GM21619 (cell line): ENCODE data around the gene DCX.
"Not testable (repeated sequence)": the region's sequence is repeated elsewhere in the genome, so short reads cannot be mapped to it uniquely, and the experiment has no call there.

ENCODE experiments used
- ATAC-seq: cut with Tn5 transposase; IDR thresholded peaks from one replicate; pipeline ENCODE4 v1.9.1; 2021; ENCODE audit not compliant: unreplicated experiment

The DCX gene

DNA sequence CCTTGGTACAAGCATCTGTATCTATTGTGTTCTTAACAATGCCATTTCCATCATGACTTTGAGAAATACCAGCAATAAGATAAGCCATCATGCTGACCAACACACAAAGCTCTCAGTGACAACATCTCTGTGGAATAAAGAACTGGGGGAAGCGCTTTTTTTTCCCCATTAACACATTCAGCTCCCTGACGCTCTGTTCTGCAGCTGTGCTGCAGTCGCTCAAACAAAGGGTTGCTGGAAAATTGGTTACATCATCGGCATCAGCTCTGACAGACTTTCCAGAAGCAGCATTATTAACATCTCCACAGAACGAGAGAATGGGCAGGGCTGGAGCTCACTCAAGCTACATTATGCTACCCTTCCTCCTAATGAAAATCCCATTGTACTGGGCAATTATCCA is 39.9 kb downstream of the DCX start:
- no peak for ATAC-seq

DNA sequence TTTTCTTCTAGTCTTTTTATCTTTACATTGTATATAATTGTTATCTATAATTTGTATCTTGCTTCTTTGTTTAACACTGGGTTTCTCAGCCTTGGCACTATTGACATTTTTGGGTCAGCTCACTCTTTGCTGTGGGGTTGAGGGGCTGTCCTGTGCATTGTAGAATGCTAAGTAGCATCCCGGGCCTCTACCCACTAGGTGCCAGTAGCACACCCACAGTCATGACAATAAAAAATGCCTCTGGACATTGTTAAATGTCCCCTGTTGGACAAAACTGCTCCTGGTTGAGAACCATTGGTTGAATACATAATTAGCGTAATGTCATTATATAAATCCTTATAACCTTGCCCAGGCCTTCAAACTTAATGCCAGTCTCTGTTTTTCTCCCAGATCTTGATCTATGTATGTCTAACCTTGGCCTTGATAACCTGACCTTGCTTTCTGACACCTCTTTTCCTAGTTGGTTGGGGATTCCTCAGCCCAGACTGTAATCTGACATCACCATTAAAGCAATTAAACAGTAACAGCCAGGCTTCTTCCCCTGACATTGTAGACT is 46.1 kb downstream of the DCX start:
- ATAC-seq = no peak

GRCh38 chrX:111363741-111364140 is 48.3 kb downstream of the DCX start:
- no peak for ATAC-seq

GRCh38 chrX:111361751-111362150 is 50.2 kb downstream of the DCX start:
- ATAC-seq = no peak

DNA sequence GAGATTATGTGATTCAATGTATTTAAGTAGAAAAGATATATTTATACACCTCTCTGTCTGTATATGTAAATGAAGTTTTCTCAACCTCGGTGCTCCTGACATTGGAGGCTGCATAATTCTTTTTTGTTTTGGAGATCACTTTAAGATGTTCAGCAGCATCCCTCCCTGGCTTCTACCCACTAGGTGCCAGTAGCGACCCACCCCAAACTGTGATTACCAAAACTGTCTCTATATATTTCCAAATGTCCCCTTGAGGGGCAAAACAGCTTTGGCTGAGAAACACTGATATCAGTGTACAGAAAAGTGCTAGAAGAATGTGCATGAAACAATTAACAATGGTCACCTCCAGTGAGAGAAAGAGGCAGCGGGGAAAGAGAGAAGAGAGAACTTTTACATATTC is 51.2 kb downstream of the DCX start:
- no peak for ATAC-seq

- no peak for ATAC-seq
These were observed 56.4 kb downstream of the DCX start for GRCh38 chrX:111355523-111356115.

DNA sequence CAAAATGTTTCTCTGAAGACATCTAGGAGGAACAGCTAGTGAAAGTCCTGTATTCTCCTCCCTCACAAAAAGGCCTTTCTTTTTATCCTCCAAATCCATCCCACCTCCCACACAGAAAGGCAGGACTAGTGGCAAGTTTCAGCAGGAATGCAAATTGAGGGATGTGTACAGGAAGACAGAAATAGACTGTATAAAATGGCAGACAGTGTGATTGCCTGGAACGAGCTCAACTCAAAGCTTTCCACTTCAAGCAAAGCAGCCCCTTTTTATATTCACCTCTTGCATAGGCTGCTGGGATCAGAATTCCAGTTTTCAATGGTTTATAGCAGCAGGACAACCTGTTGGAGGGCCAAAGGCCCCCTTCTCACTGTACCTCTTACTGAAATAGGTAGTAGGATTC is 57.5 kb downstream of the DCX start:
- ATAC-seq = no peak

- no peak for ATAC-seq
These were observed 58.2 kb downstream of the DCX start for GRCh38 chrX:111353793-111354192.

DNA sequence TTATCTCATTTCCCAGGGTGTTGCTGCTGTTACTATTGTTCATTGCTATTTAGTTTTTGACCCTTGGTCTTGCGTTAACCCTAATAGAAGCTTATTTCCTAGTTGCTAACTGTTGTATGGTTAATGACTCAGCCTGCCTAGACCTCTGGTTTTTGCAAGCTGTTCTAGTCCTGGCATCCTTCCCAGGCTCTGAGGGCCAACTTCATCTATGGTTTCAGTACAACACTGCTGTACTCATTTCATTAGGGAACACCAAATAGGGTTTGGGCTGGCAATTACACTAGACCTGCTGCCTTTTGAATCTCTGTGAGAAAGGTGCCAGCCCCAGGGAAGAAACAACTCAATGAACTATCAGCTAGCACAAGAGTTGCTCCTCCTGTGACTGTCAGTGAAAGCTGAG is 59.6 kb downstream of the DCX start:
- no peak for ATAC-seq

- no peak for ATAC-seq
These were observed 62.1 kb downstream of the DCX start for GRCh38 chrX:111349934-111350333.

DNA sequence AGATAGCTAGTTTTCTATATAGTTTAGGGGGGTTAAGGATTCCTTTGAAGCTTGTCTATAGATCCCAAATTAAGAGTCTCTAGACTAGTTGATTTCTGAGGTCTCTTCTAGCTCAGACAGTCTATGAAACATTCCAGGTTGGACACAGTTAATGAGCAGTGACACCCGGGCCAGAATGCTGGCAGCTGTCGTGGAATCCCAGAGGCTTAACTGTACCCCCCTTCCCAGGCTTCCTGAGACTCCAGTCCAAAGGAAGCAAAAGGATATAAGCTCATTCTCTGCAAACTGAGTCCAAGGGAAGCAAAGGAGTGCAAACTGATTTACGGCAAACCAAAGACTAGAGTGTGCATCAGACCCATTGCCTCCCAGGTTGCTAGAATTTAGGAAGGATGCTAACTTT is 62.9 kb downstream of the DCX start:
- no peak for ATAC-seq

GRCh38 chrX:111348429-111348828 is 63.6 kb downstream of the DCX start:
- ATAC-seq = no peak

- not testable (repeated sequence) for ATAC-seq
These were observed 65.8 kb downstream of the DCX start for GRCh38 chrX:111346150-111346549.

GRCh38 chrX:111340054-111340453 is 71.9 kb downstream of the DCX start:
- no peak for ATAC-seq

GRCh38 chrX:111339212-111339611 is 72.8 kb downstream of the DCX start:
- no peak for ATAC-seq

DNA sequence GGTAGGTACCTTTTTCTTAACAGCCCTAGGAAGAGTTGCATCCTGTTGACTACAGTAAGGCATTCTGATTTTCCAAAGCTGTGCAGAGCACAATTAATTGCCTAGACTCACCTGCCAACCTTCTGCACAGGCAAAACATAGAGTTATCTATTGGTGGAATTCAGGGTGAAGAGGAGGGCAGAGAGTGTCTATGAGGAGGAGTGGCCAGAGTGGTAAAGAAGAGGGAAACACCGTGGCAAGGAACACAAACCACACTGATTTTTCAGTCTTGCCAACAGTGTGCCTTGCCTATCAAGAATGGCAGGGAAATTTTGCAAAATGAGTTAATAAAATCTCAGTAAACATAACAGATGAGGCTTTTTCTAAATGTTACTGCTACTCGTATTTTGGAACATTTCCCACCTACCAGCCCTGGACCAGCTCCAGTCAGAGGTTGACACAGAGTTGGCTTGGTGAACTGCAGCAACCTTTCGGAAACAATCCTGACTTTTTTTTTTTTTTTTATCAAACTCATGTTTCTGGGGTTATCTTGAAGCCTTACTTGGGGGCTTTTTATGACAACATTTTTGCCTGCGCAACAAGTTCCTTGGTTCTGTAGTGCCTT is 73.8 kb downstream of the DCX start:
- ATAC-seq = no peak

GRCh38 chrX:111337067-111337637 is 74.8 kb downstream of the DCX start:
- no peak for ATAC-seq

DNA sequence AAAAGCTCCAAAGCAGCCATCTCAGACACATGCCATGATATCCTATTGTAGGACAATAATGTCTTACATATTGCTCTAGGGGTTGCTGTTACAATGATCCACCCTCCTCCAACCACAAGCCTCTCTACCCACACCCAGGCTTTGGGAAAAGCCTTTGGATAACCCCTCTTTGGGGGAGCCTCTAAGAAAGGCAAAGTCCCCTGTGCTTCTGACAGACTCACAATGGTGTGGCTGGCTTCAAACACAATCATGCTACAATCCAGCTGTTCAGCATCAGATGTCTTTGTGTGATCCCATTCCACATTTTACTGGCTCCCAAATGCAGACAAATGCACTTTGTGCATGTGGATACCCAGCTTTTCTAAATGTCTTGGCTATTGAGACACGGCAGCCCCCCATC is 75.9 kb downstream of the DCX start:
- ATAC-seq = no peak

DNA sequence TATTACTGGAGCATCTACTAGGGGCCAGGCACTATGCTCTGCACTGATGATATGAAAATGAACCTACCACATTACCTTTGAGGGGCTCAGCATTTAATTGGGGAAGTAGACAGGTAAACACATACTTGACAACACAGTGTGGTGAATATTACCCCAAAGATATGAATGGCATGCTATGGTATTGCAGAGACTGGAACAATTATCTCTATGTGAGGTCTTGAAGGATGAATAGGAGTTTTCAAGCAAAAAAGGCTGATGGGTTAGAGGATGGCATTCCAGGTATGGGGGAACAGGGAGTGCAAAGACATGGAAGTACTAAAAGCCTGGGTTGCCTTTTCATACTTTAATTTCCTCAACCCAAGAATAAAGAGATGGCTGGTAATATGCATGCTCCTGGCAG is 82.6 kb downstream of the DCX start:
- ATAC-seq = no peak

DNA sequence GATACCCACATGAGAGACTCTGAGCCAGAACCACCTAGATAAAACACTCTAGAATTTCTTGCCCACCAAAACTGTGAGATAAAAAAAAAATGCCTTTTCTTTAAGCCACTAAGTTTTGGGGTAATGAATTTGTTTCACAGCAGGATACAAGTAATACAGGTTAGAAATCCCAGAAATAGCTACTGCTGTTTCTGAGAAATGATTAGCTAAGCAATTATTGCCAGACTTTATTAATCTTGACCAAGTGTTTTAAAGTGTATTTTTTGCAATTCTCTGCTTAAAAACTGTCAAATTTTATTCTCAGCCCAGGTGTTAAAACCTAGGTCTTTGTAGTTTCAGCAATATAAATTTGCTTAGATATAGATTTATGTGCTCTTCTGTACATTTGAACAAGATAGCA is 83.1 kb downstream of the DCX start:
- no peak for ATAC-seq

DNA sequence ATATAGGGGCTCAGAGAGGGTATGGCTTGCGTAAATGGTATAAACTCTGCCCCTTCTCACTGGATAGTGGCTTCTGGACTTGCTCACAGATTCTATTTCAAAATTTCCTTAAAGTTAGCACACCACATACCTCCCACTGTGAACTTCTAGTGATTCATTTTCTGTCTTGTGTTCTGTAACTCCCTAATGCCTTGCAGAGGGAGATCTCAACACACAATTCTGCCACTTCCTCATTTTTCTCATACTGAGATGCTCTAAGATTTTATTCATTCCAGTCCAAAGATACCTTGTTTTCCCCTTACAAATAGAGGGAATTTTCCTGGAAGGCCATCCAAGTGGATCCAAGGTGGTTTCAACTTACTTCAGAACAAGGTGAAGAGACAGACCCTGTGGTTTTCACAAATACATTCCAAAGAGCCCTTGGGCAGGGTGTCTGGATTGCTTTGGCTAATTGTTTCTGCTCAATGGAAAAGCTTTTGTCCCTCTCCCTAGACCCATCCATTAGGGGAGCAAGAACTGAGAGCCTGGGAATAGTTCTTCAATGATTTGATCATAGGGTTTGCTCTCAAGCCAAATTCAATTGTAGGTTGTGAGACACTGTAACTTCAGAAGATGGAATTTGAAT is 89.6 kb downstream of the DCX start:
- no peak for ATAC-seq

DNA sequence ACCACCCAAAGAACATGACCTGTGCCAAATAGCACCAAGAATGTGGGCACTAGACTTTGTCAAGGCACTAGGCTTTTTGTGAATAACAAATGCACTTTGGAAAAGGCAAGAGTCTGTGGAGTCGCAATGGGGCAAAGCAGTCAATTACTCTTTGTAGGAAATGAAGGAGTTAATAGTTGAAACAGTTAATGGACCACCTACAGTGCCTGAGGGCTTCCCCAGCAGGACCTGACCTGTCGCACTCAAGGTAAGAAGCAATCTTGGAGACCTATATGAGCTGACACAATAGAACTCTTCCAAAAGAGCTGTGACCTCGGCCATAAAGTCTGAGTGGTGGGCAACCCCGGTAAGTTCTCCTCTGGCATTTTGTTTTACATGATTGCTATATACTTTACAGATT is 92.5 kb downstream of the DCX start:
- no peak for ATAC-seq
